ENCODE measurements around the gene ZNF766. TPM values are rescaled to one million over a fixed set of nuclear protein-coding genes. Genes with fewer than 3 reads are reported as not detected.

The ZNF766 gene
- total RNA-seq = 12.0 TPM

GRCh38 chr19:52269338-52270261, at the start of gene ZNF766:
ZNF766 (plus strand) TSS chr19:52269587; CDS start chr19:52269614, 27 bp downstream.

GRCh38 chr19:52296773-52297600, 27.6 kb downstream of the ZNF766 start, which contains the start of gene ZNF480:
ZNF480 (plus strand) TSS chr19:52297169; CDS start chr19:52300413, 3,244 bp downstream.

DNA sequence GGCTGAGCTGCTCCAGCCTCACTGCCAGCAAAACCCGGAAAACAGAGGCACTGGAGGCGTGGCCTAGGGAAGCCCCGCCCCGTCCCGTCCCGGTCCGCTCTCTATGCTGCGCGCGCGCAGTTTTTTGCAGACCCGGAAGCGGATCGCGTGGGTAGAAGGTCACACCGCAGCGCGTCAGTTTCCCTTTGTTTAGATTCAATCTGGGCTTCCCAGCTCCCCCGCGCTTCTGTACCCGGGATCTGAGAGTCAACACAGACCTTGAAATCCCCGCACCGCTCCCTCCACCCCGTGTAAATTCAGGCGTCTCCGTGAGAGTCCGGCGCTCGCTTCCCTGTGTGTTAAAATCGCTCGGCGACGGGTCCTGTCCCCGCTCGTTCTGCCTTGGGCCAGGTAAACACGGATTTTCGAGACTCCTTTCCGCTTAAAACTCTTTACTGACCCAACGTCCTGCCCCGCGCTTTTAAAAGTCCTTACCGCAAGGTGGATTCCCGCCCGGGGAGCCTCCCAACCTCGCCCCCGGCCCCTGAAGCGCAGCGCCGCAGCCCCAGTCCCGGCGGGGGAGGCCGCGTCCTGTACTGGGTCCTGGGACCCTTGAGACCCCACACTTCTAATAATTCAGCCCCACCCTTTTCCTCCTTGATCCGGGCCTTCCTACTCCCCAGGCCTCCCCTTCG, 66.9 kb downstream of the ZNF766 start, which contains the start of gene ZNF610:
ZNF610 (plus strand) TSS at position 127 of the 674 bp plus-strand sequence. CDS start 12,930 bp downstream, outside the sequence.

Small RNAs within 50 kb of the gene (small RNA-seq; reads per million reads assigned to genes)
- 0.09 reads per million for gene MIR643 (ENCODE audit: low replicate concordance)
- not detected for gene MIR6801 (ENCODE audit: low replicate concordance)
- gene RF00019 (ENCODE audit: low replicate concordance) = not detected

Other genes starting within 250 kb of the ZNF766 start
- 14.0 TPM for gene ZNF614, start 241.2 kb upstream of the ZNF766 start, total RNA-seq
- gene ZNF432, start 220.7 kb upstream of the ZNF766 start, total RNA-seq = 13.5 TPM
- gene ZNF841, start 173.8 kb upstream of the ZNF766 start, total RNA-seq = 20.3 TPM
- gene ZNF616, start 129.6 kb upstream of the ZNF766 start, total RNA-seq = 15.0 TPM
- gene ZNF836, start 98.0 kb upstream of the ZNF766 start, total RNA-seq = 14.9 TPM
- gene PPP2R1A, start 79.5 kb upstream of the ZNF766 start, total RNA-seq = 194 TPM
- 8.2 TPM for gene ZNF480, start 27.6 kb downstream of the ZNF766 start, total RNA-seq
- gene ZNF610, start 66.7 kb downstream of the ZNF766 start, total RNA-seq = 6.6 TPM
- gene ZNF880, start 100.3 kb downstream of the ZNF766 start, total RNA-seq = 26.6 TPM
- gene ZNF528, start 128.3 kb downstream of the ZNF766 start, total RNA-seq = 38.7 TPM
- 0.47 TPM for gene ZNF534, start 159.6 kb downstream of the ZNF766 start, total RNA-seq
- 6.3 TPM for gene ZNF578, start 184.0 kb downstream of the ZNF766 start, total RNA-seq

Data from metanephros (tissue), 2 donors.